ENCODE measurements around the gene TPBGL. TPM values are rescaled to one million over a fixed set of nuclear protein-coding genes. Genes with fewer than 3 reads are reported as not detected.

TPBGL gene
- total RNA-seq, 1 donor from 2014 or later: 0.08 TPM

GRCh38 chr11:75242722-75243600 is 2.4 kb downstream of the TPBGL start:
- intact Hi-C loops (cut with DNase I): no loop called here
- peak; percentile 27 for DNase-seq (ENCODE audit: low spot score)

- intact Hi-C loops (cut with DNase I): no loop called here
- peak; percentile 57 for DNase-seq (ENCODE audit: low spot score)
Measured at GRCh38 chr11:75244052-75244814, 3.7 kb downstream of the TPBGL start.

- DNase-seq (ENCODE audit: low spot score): peak; percentile 19
- intact Hi-C loops (cut with DNase I): loop anchor here (5.0 kb wide), 1 partner anchor 38 kb away; no protein-coding TSS in a partner anchor
Measured at GRCh38 chr11:75245356-75246005, 4.9 kb downstream of the TPBGL start.

DNA sequence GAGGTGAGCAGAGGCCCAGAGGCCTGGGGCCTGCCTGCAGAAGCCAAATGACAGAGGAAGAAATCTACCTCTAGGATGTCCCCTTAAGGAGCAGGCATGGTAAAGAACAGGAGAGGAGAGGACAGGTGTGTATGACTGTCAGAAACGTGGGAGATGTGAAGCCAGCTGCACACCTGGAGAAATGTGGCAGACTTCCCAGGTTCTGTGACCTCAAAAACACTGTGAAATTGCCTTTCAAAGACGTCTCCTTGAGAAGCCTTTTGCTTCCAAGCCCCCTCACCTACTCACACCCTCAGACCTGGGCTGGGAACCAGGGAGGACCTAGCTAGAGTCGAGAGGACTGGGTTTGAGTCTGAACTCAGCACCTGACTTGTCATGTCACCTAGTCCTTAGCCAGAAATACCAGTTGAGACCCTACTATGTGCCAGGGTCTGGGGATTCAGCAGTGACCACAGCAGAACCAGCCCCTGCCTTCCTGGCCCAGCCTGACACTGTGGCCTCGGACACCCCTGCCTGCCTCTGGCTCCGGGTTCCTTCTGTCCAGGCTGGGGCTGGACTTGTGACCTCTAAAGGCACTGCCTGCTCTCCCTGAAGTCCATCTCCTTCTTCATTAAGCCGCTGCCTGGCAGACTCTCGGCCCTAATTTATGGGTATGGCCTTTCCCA is 5.6 kb downstream of the TPBGL start:
- DNase-seq (ENCODE audit: low spot score): peak; percentile 51
- intact Hi-C loops (cut with DNase I): loop anchor here (5.0 kb wide), 1 partner anchor 39 kb away; no protein-coding TSS in a partner anchor

DNA sequence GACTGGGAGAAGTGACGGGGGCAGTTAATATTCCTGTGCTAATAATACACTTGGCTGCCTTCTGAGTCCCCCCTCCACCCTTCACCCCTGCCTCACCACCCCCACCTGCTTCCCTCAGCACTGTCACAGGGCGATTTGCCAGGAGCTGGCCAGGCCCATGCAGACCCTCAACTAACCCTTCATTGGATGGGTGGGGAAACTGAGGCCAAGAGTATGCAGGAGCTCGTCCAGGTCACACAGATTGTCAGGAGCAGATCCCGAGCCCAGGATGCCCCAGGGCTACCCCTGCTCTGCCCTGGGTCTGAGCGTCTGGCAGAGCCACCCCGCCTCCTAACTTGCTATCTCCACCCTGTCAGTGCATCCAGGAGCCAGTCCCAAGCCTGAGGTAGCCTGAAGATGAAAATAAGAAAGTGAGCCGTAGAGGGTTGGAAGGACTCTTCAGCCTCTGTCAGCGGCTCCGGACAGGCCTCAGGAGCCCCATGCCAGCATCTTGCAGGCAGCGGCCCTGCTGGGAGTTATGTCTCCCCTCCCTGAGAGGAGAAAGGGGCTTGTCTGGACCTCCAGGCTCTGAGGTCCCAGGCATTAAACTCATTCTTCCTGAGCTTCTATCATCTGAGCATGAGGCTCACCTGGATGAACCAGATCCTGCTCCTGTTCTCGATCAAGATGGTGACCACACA is 6.2 kb downstream of the TPBGL start:
- intact Hi-C loops (cut with DNase I): loop anchor here (5.0 kb wide), 1 partner anchor 40 kb away; no protein-coding TSS in a partner anchor
- peak; percentile 22 for DNase-seq (ENCODE audit: low spot score)

- intact Hi-C loops (cut with DNase I): loop anchor here (2.0 to 5.0 kb wide), 4 partner anchors 42 to 320 kb away; no protein-coding TSS in a partner anchor
- DNase-seq (ENCODE audit: low spot score): no peak
Measured at GRCh38 chr11:75248924-75249256, 8.3 kb downstream of the TPBGL start.

DNA sequence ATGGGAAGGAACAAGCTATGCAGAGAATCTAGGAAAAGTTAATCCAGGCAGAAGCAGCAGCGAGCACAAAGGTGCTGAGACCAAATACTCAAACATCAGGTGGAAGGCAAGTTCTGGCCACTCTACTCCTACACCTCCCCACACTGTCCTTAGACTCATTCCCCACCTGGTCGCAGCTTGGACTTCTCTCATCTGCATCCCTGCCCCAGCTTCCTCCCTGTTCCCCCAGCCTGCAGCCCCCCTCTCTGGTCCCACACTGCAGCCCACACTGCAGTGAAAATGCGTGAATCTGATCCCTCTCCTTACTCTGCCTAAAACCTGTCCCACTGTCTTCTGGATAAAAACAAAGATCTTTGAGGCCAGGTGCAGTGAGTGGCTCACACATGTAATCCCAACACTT is 9.1 kb downstream of the TPBGL start:
- intact Hi-C loops (cut with DNase I): loop anchor here (2.0 to 5.0 kb wide), 4 partner anchors 42 to 321 kb away; no protein-coding TSS in a partner anchor
- peak; percentile 27 for DNase-seq (ENCODE audit: low spot score)

- no peak for DNase-seq (ENCODE audit: low spot score)
- intact Hi-C loops (cut with DNase I): no loop called here
Measured at GRCh38 chr11:75254326-75254725, 13.8 kb downstream of the TPBGL start.

- DNase-seq (ENCODE audit: low spot score): peak; percentile 55
- intact Hi-C loops (cut with DNase I): no loop called here
Measured at GRCh38 chr11:75260396-75261170, 20.0 kb downstream of the TPBGL start.

GRCh38 chr11:75261902-75262361 is 21.4 kb downstream of the TPBGL start:
- peak; percentile 63 for DNase-seq (ENCODE audit: low spot score)
- intact Hi-C loops (cut with DNase I): no loop called here

DNA sequence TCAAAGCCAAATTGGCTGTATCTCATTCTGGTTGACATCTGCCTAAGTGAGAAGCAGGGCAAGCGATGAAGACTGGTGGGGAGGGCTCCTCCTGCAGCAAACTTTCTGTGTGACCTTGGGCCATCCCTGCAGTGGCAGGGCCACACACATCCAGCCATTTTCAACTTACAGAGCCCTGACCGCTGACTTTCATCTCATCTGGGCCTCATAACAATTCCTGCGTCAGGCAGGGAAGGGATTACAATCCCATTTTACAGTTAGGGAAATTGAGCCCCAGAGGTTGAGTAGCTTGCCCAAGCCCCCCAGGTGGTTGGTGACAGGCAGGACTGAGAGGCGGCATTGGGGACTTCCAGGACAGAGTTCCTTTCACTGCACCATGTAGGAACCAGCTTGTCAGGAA is 21.9 kb downstream of the TPBGL start:
- intact Hi-C loops (cut with DNase I): no loop called here
- peak; percentile 65 for DNase-seq (ENCODE audit: low spot score)

DNA sequence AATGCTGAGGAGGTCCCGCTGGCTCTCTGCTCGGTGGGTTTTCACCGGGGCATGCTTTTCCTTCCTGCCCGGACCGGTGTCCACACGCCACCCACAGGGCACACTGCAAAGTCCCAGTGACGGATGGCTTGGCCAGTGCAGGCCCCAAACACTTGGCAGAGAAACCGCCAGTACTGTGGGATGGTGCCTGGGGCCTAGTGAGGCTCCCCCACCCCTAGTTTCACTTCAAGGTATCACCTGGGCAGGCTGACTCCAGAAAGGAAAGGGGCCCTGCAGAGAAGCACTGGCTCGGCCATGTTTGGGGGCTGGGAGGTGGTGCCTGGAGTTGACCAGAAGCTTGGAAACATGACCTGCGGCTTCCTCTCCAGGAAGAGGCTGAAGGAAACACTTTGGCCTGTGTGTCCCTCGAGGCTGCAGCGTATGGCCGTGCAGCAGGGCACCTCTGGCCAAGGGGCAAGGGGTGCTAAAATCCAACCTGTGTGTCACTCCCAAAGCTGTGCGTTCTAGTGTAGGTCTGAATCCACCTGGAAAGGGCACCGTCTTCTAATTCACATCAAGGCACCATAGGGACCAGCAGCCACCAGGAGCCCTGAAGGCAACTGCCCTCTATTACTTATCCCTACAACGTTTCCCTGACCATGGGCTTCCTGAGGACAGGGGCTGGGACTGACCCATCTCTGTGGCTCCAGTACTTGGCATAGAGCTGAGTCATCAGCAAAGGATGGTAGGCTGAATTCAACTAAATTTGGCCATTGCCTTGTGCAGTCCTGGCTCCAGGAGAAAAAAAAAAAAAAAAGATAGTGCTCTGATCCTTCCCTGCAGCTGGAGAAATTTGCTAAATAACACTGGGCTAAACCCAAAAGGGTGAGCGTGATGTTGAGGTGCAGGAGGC is 22.6 kb downstream of the TPBGL start:
- peak; percentile 66 for DNase-seq (ENCODE audit: low spot score)
- intact Hi-C loops (cut with DNase I): no loop called here

DNA sequence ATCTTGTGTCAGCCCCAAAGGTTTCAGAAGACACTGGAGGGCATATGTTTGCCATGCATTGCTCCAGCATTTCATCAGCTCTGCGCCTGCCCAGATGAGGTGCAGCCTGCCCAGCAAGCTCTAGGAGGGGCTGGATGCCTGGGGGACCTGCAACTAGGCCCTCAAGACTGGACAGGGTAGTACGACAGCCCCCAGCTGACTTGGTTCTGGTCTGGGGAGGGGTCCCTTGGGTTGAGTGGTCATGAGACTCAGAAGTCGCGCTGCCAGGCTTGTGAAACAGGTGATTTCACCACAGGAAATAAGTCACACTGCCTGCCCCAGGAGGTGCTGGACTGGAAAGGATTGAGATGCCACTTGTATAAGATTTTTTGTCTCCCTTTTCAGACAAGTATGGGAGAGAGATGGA is 23.4 kb downstream of the TPBGL start:
- intact Hi-C loops (cut with DNase I): no loop called here
- peak; percentile 88 for DNase-seq (ENCODE audit: low spot score)

DNA sequence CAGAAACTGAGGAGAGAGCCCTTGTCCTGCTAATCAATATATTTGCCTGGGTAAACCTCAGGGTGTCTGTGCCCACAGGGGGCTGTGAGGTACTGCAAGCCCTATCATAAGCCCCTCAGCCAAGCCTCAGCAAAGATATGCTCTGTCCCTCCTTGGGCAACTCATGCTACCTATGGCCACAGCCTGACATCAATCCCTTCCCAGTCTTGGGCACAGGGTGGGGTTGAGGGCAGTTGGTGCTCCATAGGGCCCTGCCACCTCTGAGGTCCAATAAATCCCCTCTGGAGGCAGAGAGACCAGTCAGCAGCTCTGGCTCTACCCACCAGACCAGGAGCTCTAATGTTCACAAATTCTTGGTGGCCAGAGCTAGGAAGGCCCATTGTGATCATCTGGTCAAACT is 23.8 kb downstream of the TPBGL start:
- intact Hi-C loops (cut with DNase I): no loop called here
- DNase-seq (ENCODE audit: low spot score): no peak

- peak; percentile 51 for DNase-seq (ENCODE audit: low spot score)
Measured at GRCh38 chr11:75264971-75265370, 24.4 kb downstream of the TPBGL start.

GRCh38 chr11:75265851-75266531 is 25.4 kb downstream of the TPBGL start:
- DNase-seq (ENCODE audit: low spot score): peak; percentile 71
- intact Hi-C loops (cut with DNase I): no loop called here

More at GRCh38 chr11:75264971-75265370, 24.4 kb downstream of the TPBGL start:
- intact Hi-C loops (cut with DNase I): no loop called here

Measured in cardiac septum (tissue), 1 donor.